ENCODE measurements around the gene METAP1.
A peak's percentile ranks its signal among the peaks of the same experiment; 100 is the strongest.
"Not testable (repeated sequence)": the region's sequence is repeated elsewhere in the genome, so short reads cannot be mapped to it uniquely, and the experiment has no call there.

METAP1 gene

GRCh38 chr4:99061048-99061700 is 65.7 kb downstream of the METAP1 start:
- no peak for DNase-seq

- DNase-seq, result no peak
These were observed 66.6 kb downstream of the METAP1 start for GRCh38 chr4:99062120-99062519.

GRCh38 chr4:99065521-99065920 is 70.0 kb downstream of the METAP1 start:
- not testable (repeated sequence) for DNase-seq

- DNase-seq, result no peak
These were observed 72.1 kb downstream of the METAP1 start for GRCh38 chr4:99067617-99068016.

GRCh38 chr4:99071159-99071558 is 75.6 kb downstream of the METAP1 start:
- DNase-seq, result no peak

- DNase-seq, result no peak
These were observed 79.3 kb downstream of the METAP1 start for GRCh38 chr4:99074816-99075215.

GRCh38 chr4:99076292-99076976 is 80.9 kb downstream of the METAP1 start:
- no peak for DNase-seq

- DNase-seq, result no peak
These were observed 81.7 kb downstream of the METAP1 start for GRCh38 chr4:99077177-99077576.

- DNase-seq, result no peak
These were observed 82.8 kb downstream of the METAP1 start for GRCh38 chr4:99078336-99078735.

- no peak for DNase-seq
These were observed 83.6 kb downstream of the METAP1 start for GRCh38 chr4:99078931-99079624.

GRCh38 chr4:99079625-99080295 is 84.2 kb downstream of the METAP1 start:
- no peak for DNase-seq

- not testable (repeated sequence) for DNase-seq
These were observed 85.3 kb downstream of the METAP1 start for GRCh38 chr4:99080869-99081268.

GRCh38 chr4:99082192-99082591 is 86.7 kb downstream of the METAP1 start:
- no peak for DNase-seq

GRCh38 chr4:99084595-99084994 is 89.1 kb downstream of the METAP1 start:
- no peak for DNase-seq

GRCh38 chr4:99088023-99088449 is 92.5 kb downstream of the METAP1 start:
- no peak for DNase-seq

- peak; percentile 95 for DNase-seq
These were observed 93.2 kb downstream of the METAP1 start, which contains the start of gene ADH5 for GRCh38 chr4:99088481-99089365. TSS of gene ADH5 (minus strand) at chr4:99088788. CDS start at chr4:99088700, 88 bp downstream.

GRCh38 chr4:99090481-99091215 is 95.1 kb downstream of the METAP1 start:
- no peak for DNase-seq

- DNase-seq, result no peak
These were observed 95.7 kb downstream of the METAP1 start for GRCh38 chr4:99091216-99091575.

- DNase-seq, result not testable (repeated sequence)
These were observed 96.3 kb downstream of the METAP1 start for GRCh38 chr4:99091841-99092240.

GRCh38 chr4:99099311-99099710 is 103.8 kb downstream of the METAP1 start:
- DNase-seq, result no peak

GRCh38 chr4:99099814-99100213 is 104.3 kb downstream of the METAP1 start:
- DNase-seq, result not testable (repeated sequence)

GRCh38 chr4:99100876-99101275 is 105.4 kb downstream of the METAP1 start:
- DNase-seq, result no peak
